A549 (cell line): Measurements from ENCODE around the gene NGEF. TPM values are rescaled to one million over a fixed set of nuclear protein-coding genes. Genes with fewer than 3 reads are reported as not detected.
A peak's percentile ranks its signal among the peaks of the same experiment; 100 is the strongest.

Experiments
- ATAC-seq, 2 experiments: fragments of 200-7000 bp in 1 of 2; fragments of >200 bp in 1 of 2; cut with Nextera tagmentation in 1 of 2; cut with Tn5 transposase in 1 of 2; 3 replicates each; pipeline versions ENCODE4 v1.8.0 to v1.9.1; 2018 to 2020; ENCODE audit warnings: mild to moderate bottlenecking in 1 of 2, moderate library complexity in 1 of 2
- CTCF ChIA-PET: fragments of 300-600 bp; sonication (Branson Sonifier 250); formaldehyde crosslinking; extraction: SDS; loops from one replicate; lab custom pipeline; 2021; ENCODE audit warnings: antibody characterized with exemption, inconsistent platforms; lab: Yijun Ruan, JAX
- POLR2A ChIA-PET: fragments of 350-600 bp; formaldehyde crosslinking; extraction: SDS; loops from one replicate; lab custom pipeline; 2021; ENCODE audit warnings: antibody characterized with exemption, inconsistent platforms; lab: Yijun Ruan, JAX
- DNase-seq, 2 experiments: peaks; one replicate each; pipeline versions ENCODE4 v3.0.0 to v3.0.0-alpha.2; 2011 to 2016; ENCODE audit warnings: low read depth in 1 of 2, low spot score in 1 of 2
- FAIRE-seq: peaks from 2 replicates; lab custom pipeline; 2011; peaks lifted over from hg19 to GRCh38; lab: Jason Lieb, UNC
- H3K27ac ChIP-seq, 2 experiments: fragments of >200 bp; sonication (Bioruptor Twin); formaldehyde crosslinking; 3 replicates each; pipeline ENCODE4 v1.5.1; 2016 to 2017
- H3K4me1 ChIP-seq: fragments of >200 bp; sonication (Bioruptor Twin); formaldehyde crosslinking; 3 replicates; pipeline ENCODE4 v1.6.1; 2016
- H3K4me2 ChIP-seq: fragments of >200 bp; sonication (Bioruptor Twin); formaldehyde crosslinking; 3 replicates; pipeline ENCODE4 v1.6.1; 2016
- H3K4me3 ChIP-seq: fragments of >200 bp; sonication (Bioruptor Twin); formaldehyde crosslinking; 3 replicates; pipeline ENCODE4 v1.5.1; 2016
- H3K9me3 ChIP-seq: fragments of >200 bp; sonication (Bioruptor Twin); formaldehyde crosslinking; 3 replicates; pipeline ENCODE4 v1.6.1; 2016
- CBX8 ChIP-seq: fragments of 200-600 bp; sonication (generic); IDR thresholded peaks from 2 replicates; pipeline ENCODE4 v1.6.1; 2016
- CEBPB ChIP-seq, 2 experiments: fragments of >200 bp in 1 of 2; sonication (Bioruptor Twin) in 1 of 2; formaldehyde crosslinking in 1 of 2; IDR thresholded peaks; 2 replicates each; pipeline ENCODE4 v1.6.1; 2012 to 2016
- CHD4 ChIP-seq: fragments of 200-600 bp; sonication (generic); IDR thresholded peaks from 2 replicates; pipeline ENCODE4 v1.6.1; 2016; ENCODE audit warnings: antibody characterized with exemption, mild to moderate bottlenecking, borderline replicate concordance
- EHMT2 ChIP-seq: fragments of 200-600 bp; sonication (generic); IDR thresholded peaks from 2 replicates; pipeline ENCODE4 v1.6.1; 2016; ENCODE audit warnings: antibody characterized with exemption, low read depth, mild to moderate bottlenecking, moderate library complexity
- FOSB ChIP-seq: fragments of 250-450 bp; sonication (Bioruptor Pico); IDR thresholded peaks from 2 replicates; pipeline ENCODE4 v1.5.0; 2020; ENCODE audit warnings: mild to moderate bottlenecking, moderate library complexity
- MAFK ChIP-seq: fragments of 450-650 bp; IDR thresholded peaks from 2 replicates; pipeline ENCODE4 v1.6.1; 2014; ENCODE audit not compliant: partially characterized antibody
- NFE2L2 ChIP-seq: fragments of 150-350 bp; conservative IDR thresholded peaks from 2 replicates; pipeline ENCODE4 v1.6.1; 2014; ENCODE audit warnings: low read length
- NPAS2 ChIP-seq: fragments of 250-450 bp; sonication (Bioruptor Pico); IDR thresholded peaks from 2 replicates; pipeline ENCODE4 v1.8.0; 2022; ENCODE audit warnings: mild to moderate bottlenecking, moderate library complexity, borderline replicate concordance
- NR3C1 ChIP-seq: fragments of >200 bp; sonication (Bioruptor Twin); formaldehyde crosslinking; IDR thresholded peaks from 3 replicates; pipeline ENCODE4 v1.6.1; 2017
- PHF8 ChIP-seq: fragments of 200-600 bp; sonication (generic); IDR thresholded peaks from 2 replicates; pipeline ENCODE4 v1.6.1; 2016; ENCODE audit warnings: low read depth, mild to moderate bottlenecking, antibody characterized with exemption, moderate library complexity, borderline replicate concordance
- POLR2A ChIP-seq: IDR thresholded peaks from 2 replicates; pipeline ENCODE4 v1.6.1; 2012; ENCODE audit warnings: mild to moderate bottlenecking, low read length
- POLR2AphosphoS2 ChIP-seq: conservative IDR thresholded peaks from 2 replicates; pipeline ENCODE4 v1.6.1; 2012; ENCODE audit warnings: low read length, improper control_type of control experiment, inconsistent platforms
- RAD21 ChIP-seq, 2 experiments: fragments of >200 bp in 1 of 2; sonication (Bioruptor Twin) in 1 of 2; formaldehyde crosslinking in 1 of 2; IDR thresholded peaks in 1 of 2; conservative IDR thresholded peaks in 1 of 2; 2 replicates in 1 of 2; 3 replicates in 1 of 2; pipeline ENCODE4 v1.6.1; 2012 to 2018; ENCODE audit warnings: inconsistent platforms in 1 of 2
- RCOR1 ChIP-seq: fragments of 150-350 bp; IDR thresholded peaks from 2 replicates; pipeline ENCODE4 v1.6.1; 2014; ENCODE audit warnings: antibody characterized with exemption, low read length, low read depth
- WGBS: methylation state at CpG from one replicate; pipeline ENCODE4 v1.1.6; 2017; ENCODE audit errors: missing lambda C conversion rate; 5-methylcytosine and 5-hydroxymethylcytosine counted together
- polyA plus RNA-seq, 4 experiments: library from polyadenylated mRNA; depleted of rRNA in 3 of 4; stranded (reverse); fragments of >200 nt; fragmentation: RNase III in 1 of 4; extraction: RNeasy Plus Mini Kit Qiagen cat#74134 plus additional on column Dnase treatment in 1 of 4; gene quantifications; 2 replicates in 3 of 4; 3 replicates in 1 of 4; pipeline ENCODE4 v1.2.3, GENCODE V29; 2011 to 2017
- TF ChIP-seq, protein P1 (sequence below): fragments of 200-600 bp; sonication (generic); IDR thresholded peaks from 2 replicates; pipeline ENCODE4 v1.6.1; 2016; ENCODE audit warnings: antibody characterized with exemption, mild to moderate bottlenecking, moderate library complexity
- TF ChIP-seq, protein P2 (sequence below): IDR thresholded peaks from 2 replicates; pipeline ENCODE4 v1.6.1; 2012
- TF ChIP-seq, protein P3 (sequence below): fragments of 250-450 bp; sonication (Bioruptor Pico); IDR thresholded peaks from 2 replicates; pipeline ENCODE4 v1.5.0; 2021; ENCODE audit warnings: mild to moderate bottlenecking, moderate library complexity, borderline replicate concordance

The NGEF gene
- polyA plus RNA-seq, 2 of the 4 experiments (the other 2 are of a cell fraction): 8.1 to 9.7 TPM

DNA sequence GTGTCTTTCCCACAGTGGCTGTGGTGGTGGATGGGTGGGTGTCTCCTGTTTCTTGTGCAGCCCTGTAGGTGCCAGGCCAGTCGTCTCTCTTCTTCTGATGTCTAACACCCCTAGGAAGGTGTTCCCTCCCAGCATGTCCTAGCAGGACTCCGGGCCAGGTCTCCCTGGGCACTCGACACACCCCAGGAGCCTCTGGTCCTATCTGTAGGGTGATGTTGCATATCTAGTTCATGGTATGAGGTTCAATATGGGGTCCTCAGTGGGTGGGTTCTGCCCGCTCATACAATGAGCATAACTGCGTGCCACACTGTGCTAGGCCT, 14.4 kb downstream of the NGEF start:
- FAIRE-seq: no peak
- TF ChIP-seq, protein P1, sequence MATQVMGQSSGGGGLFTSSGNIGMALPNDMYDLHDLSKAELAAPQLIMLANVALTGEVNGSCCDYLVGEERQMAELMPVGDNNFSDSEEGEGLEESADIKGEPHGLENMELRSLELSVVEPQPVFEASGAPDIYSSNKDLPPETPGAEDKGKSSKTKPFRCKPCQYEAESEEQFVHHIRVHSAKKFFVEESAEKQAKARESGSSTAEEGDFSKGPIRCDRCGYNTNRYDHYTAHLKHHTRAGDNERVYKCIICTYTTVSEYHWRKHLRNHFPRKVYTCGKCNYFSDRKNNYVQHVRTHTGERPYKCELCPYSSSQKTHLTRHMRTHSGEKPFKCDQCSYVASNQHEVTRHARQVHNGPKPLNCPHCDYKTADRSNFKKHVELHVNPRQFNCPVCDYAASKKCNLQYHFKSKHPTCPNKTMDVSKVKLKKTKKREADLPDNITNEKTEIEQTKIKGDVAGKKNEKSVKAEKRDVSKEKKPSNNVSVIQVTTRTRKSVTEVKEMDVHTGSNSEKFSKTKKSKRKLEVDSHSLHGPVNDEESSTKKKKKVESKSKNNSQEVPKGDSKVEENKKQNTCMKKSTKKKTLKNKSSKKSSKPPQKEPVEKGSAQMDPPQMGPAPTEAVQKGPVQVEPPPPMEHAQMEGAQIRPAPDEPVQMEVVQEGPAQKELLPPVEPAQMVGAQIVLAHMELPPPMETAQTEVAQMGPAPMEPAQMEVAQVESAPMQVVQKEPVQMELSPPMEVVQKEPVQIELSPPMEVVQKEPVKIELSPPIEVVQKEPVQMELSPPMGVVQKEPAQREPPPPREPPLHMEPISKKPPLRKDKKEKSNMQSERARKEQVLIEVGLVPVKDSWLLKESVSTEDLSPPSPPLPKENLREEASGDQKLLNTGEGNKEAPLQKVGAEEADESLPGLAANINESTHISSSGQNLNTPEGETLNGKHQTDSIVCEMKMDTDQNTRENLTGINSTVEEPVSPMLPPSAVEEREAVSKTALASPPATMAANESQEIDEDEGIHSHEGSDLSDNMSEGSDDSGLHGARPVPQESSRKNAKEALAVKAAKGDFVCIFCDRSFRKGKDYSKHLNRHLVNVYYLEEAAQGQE: no peak
- no peak for TF ChIP-seq RAD21 (conservative IDR thresholded peaks at IDR 0.05 in 1 of 2, IDR thresholded peaks at IDR 0.05 in 1 of 2)
- TF ChIP-seq NPAS2 (CRISPR knock-in tag): no peak
- TF ChIP-seq CEBPB (IDR thresholded peaks at IDR 0.05): no peak
- no peak for TF ChIP-seq CBX8
- TF ChIP-seq NR3C1: no peak

DNA sequence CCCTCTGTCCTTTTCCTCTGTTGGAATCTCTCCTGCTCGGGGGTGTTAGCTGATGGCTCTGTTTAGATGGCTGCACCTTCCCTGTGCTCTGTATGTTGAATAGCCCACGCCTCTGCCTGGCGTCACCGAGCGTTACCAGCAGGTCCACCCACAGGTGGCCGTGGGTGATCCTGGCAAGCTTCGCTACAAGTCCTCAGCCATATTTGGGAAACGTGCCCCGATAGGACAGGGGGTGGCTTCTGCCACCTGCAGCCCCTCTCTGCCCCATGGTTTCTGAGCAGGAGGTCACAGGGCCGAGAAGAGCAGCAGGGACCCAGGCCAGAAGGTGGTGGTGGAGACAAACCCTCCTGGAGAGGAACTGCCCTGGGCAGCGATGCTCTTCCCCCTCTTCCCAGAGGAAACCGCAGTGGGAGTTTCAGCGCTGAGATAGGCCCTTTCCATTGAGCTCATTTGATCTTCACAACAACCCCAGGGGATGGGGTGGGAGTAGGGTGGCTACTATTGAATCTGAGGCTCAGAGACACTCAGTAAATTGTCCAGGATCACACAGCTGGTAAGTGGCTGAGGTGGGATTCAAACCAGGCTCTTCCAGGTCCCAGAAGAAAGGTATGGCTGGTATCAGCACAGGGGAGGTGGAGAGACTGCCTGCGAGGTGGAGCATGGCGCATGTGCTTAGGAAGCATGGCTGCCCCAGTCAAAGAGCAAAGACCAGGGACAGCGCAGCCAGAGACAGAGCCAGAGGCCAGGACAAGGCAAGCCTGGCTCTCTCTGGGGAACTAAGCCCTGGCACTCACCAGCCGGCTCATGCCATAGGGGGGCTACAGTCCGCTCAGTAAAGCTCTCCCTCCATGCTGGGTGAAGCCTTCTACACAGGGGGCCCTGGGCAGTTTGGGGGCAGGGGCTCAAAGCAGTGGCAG, 15.0 kb downstream of the NGEF start:
- no peak for TF ChIP-seq POLR2A
- no peak for TF ChIP-seq CHD4
- no peak for TF ChIP-seq EHMT2
- TF ChIP-seq PHF8: no peak
- TF ChIP-seq, protein P2, sequence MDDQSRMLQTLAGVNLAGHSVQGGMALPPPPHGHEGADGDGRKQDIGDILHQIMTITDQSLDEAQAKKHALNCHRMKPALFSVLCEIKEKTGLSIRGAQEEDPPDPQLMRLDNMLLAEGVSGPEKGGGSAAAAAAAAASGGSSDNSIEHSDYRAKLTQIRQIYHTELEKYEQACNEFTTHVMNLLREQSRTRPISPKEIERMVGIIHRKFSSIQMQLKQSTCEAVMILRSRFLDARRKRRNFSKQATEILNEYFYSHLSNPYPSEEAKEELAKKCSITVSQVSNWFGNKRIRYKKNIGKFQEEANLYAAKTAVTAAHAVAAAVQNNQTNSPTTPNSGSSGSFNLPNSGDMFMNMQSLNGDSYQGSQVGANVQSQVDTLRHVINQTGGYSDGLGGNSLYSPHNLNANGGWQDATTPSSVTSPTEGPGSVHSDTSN: no peak
- no peak for TF ChIP-seq MAFK
- TF ChIP-seq, protein P3, sequence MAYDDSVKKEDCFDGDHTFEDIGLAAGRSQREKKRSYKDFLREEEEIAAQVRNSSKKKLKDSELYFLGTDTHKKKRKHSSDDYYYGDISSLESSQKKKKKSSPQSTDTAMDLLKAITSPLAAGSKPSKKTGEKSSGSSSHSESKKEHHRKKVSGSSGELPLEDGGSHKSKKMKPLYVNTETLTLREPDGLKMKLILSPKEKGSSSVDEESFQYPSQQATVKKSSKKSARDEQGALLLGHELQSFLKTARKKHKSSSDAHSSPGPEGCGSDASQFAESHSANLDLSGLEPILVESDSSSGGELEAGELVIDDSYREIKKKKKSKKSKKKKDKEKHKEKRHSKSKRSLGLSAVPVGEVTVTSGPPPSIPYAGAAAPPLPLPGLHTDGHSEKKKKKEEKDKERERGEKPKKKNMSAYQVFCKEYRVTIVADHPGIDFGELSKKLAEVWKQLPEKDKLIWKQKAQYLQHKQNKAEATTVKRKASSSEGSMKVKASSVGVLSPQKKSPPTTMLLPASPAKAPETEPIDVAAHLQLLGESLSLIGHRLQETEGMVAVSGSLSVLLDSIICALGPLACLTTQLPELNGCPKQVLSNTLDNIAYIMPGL (CRISPR knock-in tag): no peak
- TF ChIP-seq FOSB (CRISPR knock-in tag): no peak
- no peak for TF ChIP-seq NFE2L2
- no peak for TF ChIP-seq RCOR1
- no peak for TF ChIP-seq POLR2AphosphoS2
- ATAC-seq (no peak; a peak in 1 of 6 replicates), FAIRE-seq (no peak), DNase-seq (no peak)
- no peaks in the 10 kb centered on the region for H3K4me1 ChIP-seq
- POLR2A ChIA-PET: no interaction called here
- WGBS: 92% methylated on average over 15 of the region's 18 CpGs
- no peaks in the 10 kb centered on the region for H3K9me3 ChIP-seq
- no peak overlapping the region for H3K4me2 ChIP-seq
- CTCF ChIA-PET: interaction anchor here (0.5 kb wide), 1 partner anchor 64 kb away, joined by 6 read pairs; no protein-coding TSS in a partner anchor
- H3K27ac ChIP-seq: peak overlapping the region in 1 of 2 experiments; percentile 60; a peak in 3 of 6 replicates
- H3K4me3 ChIP-seq: no peak overlapping the region

More for the DNA sequence above, 14.4 kb downstream of the NGEF start:
- POLR2A ChIA-PET: no interaction called here
- DNase-seq (no peak), ATAC-seq (no peak)
- WGBS: 95% methylated on average over 2 of the region's 5 CpGs
- peak overlapping the region in 1 of 2 experiments; percentile 60; a peak in 3 of 6 replicates for H3K27ac ChIP-seq
- no peaks in the 10 kb centered on the region for H3K9me3 ChIP-seq
- H3K4me1 ChIP-seq: no peaks in the 10 kb centered on the region
- H3K4me2 ChIP-seq: no peak overlapping the region
- no peak overlapping the region for H3K4me3 ChIP-seq
- CTCF ChIA-PET: no interaction called here
